OCI-LY1 (cell line): Measurements from ENCODE around the gene EPS8L2.

Experiments
- H2AFZ ChIP-seq: fragments of 200-600 bp; sonication (generic), shearing (Covaris generic); 2 replicates; pipeline ENCODE4 v1.6.0; 2014; ENCODE audit warnings: antibody characterized with exemption, mild to moderate bottlenecking, low read length
- H3F3A ChIP-seq: fragments of 200-600 bp; sonication (generic), shearing (Covaris generic); 2 replicates; pipeline ENCODE4 v1.6.0; 2014; ENCODE audit warnings: mild to moderate bottlenecking, antibody characterized with exemption, low read length, moderate library complexity; ENCODE audit not compliant: insufficient read depth
- H3K27ac ChIP-seq: fragments of 200-600 bp; sonication (generic); 2 replicates; pipeline ENCODE4 v1.5.1; 2014; ENCODE audit warnings: low read length, mixed run types, mild to moderate bottlenecking, low read depth; ENCODE audit not compliant: poor library complexity, severe bottlenecking
- H3K27me3 ChIP-seq: fragments of 200-600 bp; sonication (generic); 2 replicates; pipeline ENCODE4 v1.6.0; 2014; ENCODE audit warnings: antibody characterized with exemption, mild to moderate bottlenecking, low read length, moderate library complexity; ENCODE audit not compliant: insufficient read depth
- H3K36me3 ChIP-seq: fragments of 200-600 bp; sonication (generic); 2 replicates; pipeline ENCODE4 v1.6.1; 2014; ENCODE audit warnings: mild to moderate bottlenecking, antibody characterized with exemption, low read length, moderate library complexity, mixed read lengths; ENCODE audit not compliant: insufficient read depth
- H3K4me1 ChIP-seq: fragments of 200-600 bp; sonication (generic); 2 replicates; pipeline ENCODE4 v1.5.1; 2014; ENCODE audit warnings: mild to moderate bottlenecking, low read length, moderate library complexity; ENCODE audit not compliant: insufficient read depth, severe bottlenecking
- H3K4me2 ChIP-seq: fragments of 200-600 bp; sonication (generic), shearing (Covaris generic); 2 replicates; pipeline ENCODE4 v1.6.1; 2014; ENCODE audit warnings: low read length
- H3K4me3 ChIP-seq: fragments of 200-600 bp; sonication (generic); 2 replicates; pipeline ENCODE4 v1.5.1; 2014; ENCODE audit warnings: low read length, low read depth, mild to moderate bottlenecking, mixed read lengths; ENCODE audit not compliant: poor library complexity, severe bottlenecking
- H3K79me2 ChIP-seq: fragments of 200-600 bp; shearing (Covaris generic); 2 replicates; pipeline ENCODE4 v1.6.1; 2016; ENCODE audit warnings: mixed run types, low read length, mixed read lengths; ENCODE audit not compliant: insufficient read depth
- H3K9ac ChIP-seq: fragments of 200-600 bp; sonication (generic), shearing (Covaris generic); 2 replicates; pipeline ENCODE4 v1.6.1; 2014; ENCODE audit warnings: mild to moderate bottlenecking, low read length, mixed read lengths
- H3K9me2 ChIP-seq: fragments of 200-600 bp; sonication (generic), shearing (Covaris generic); 2 replicates; pipeline ENCODE4 v1.6.1; 2014; ENCODE audit warnings: low read depth, mild to moderate bottlenecking, low read length, mixed read lengths
- H3K9me3 ChIP-seq: fragments of 200-600 bp; shearing (Covaris generic); 2 replicates; pipeline ENCODE4 v1.6.1; 2014; ENCODE audit warnings: low read length, mixed read lengths
- H4K20me1 ChIP-seq: fragments of 200-600 bp; sonication (generic), shearing (Covaris generic); 2 replicates; pipeline ENCODE4 v1.6.0; 2016; ENCODE audit warnings: mild to moderate bottlenecking, low read length; ENCODE audit not compliant: insufficient read depth
- EZH2 ChIP-seq: fragments of 200-600 bp; sonication (generic), shearing (Covaris generic); IDR thresholded peaks from 2 replicates; pipeline ENCODE4 v1.8.0; 2017; ENCODE audit warnings: borderline replicate concordance, mixed run types, mild to moderate bottlenecking, antibody characterized with exemption, low read length, moderate library complexity, mixed read lengths
- TF ChIP-seq, protein P1 (sequence below): fragments of 200-600 bp; sonication (generic), shearing (Covaris generic); IDR thresholded peaks from 2 replicates; pipeline ENCODE4 v1.5.1; 2017; ENCODE audit warnings: mild to moderate bottlenecking, antibody characterized with exemption, low read length, moderate library complexity, mixed read lengths

The EPS8L2 gene

DNA sequence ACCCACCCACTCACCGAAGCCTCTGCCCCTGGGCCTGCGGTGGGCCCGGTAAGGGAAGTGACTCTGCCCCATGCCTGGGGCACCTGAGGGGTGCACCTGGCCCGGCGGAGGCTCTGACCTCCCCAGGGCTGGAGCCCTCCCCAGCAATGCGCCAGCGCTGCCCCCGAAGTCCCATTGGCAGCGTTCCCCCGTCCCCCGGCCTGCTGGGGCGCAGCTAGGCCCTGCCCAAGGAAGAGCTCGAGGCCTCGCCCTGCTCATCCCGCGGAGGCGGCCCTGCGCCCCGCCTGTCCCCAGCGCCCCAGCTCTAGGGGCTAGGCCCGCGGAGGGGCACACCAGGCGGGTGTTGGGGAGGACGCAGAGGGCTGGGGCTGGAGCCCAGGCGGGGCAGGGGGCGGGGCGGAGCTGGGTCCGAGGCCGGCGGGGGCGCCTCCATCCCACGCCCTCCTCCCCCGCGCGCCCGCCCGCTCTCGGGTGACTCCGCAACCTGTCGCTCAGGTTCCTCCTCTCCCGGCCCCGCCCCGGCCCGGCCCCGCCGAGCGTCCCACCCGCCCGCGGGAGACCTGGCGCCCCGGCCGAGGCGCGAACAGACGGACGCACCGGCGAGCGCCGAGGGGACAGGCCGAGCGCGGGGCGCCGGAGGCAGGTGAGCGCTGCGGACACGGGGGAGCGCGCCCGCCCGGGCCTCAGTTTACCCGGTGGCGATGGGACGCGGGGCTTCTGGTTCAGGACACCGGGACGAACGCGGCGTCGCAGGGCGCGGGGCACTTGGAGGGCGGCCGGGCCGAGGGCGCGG, at the start of gene EPS8L2:
TSS of gene EPS8L2 (plus strand) at position 586 of the 793 bp plus-strand sequence. CDS start 3,177 bp downstream, outside the sequence.
- Histone ChIP-seq H3K4me3 (no peak within 1 kb of the TSS), H2AFZ (no peak within 1 kb of the TSS), H3K9me3 (no peaks in the 10 kb centered on the region), H3K9ac (no peak within 1 kb of the TSS), H3K4me1 (no peaks in the 10 kb centered on the region), H3K4me2 (no peak within 1 kb of the TSS), H3K9me2 (no peaks in the 10 kb centered on the region), H3F3A (no peaks in the 10 kb centered on the region), H3K27me3 (no peaks in the 10 kb centered on the region; the same call in 1 of the 2 replicates), H3K36me3 (no peaks in the 10 kb centered on the region), H3K27ac (no peak within 1 kb of the TSS), H4K20me1 (no peaks in the 10 kb centered on the region), H3K79me2 (no peaks in the 10 kb centered on the region)
- no peak for TF ChIP-seq EZH2
- TF ChIP-seq, protein P1, sequence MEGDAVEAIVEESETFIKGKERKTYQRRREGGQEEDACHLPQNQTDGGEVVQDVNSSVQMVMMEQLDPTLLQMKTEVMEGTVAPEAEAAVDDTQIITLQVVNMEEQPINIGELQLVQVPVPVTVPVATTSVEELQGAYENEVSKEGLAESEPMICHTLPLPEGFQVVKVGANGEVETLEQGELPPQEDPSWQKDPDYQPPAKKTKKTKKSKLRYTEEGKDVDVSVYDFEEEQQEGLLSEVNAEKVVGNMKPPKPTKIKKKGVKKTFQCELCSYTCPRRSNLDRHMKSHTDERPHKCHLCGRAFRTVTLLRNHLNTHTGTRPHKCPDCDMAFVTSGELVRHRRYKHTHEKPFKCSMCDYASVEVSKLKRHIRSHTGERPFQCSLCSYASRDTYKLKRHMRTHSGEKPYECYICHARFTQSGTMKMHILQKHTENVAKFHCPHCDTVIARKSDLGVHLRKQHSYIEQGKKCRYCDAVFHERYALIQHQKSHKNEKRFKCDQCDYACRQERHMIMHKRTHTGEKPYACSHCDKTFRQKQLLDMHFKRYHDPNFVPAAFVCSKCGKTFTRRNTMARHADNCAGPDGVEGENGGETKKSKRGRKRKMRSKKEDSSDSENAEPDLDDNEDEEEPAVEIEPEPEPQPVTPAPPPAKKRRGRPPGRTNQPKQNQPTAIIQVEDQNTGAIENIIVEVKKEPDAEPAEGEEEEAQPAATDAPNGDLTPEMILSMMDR = no peak

DNA sequence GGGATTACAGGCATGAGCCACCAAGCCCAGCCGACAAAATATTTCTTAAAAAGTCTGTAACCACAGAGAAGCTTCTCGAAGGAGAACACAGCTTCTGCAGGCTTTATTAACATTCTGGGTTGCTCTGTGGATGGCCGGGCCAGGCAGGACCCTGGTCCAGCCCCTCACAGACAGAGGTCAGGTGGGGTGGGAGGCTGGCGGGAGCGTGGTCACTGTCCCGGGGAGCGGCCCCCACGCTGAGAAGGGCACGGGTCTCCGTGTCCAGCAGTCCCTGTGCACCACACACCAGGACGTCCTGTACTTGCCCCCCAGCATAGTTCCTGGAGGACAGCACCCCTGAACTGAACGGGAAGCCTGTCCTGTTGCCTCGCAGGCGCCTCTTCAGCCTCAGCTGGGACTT, 49.6 kb upstream of the EPS8L2 start:
- Histone ChIP-seq H3K9ac (no peak overlapping the region), H3K4me2 (no peak overlapping the region), H3K4me1 (peaks cover 13% of the 10 kb centered on the region), H3K9me2 (no peaks in the 10 kb centered on the region), H3K79me2 (no peaks in the 10 kb centered on the region), H3K4me3 (no peak overlapping the region), H3K9me3 (no peaks in the 10 kb centered on the region), H3F3A (no peaks in the 10 kb centered on the region), H3K36me3 (peaks cover 16% of the 10 kb centered on the region; the same call in 1 of the 2 replicates), H4K20me1 (no peaks in the 10 kb centered on the region), H3K27ac (no peak overlapping the region), H3K27me3 (no peaks in the 10 kb centered on the region), H2AFZ (no peak overlapping the region)
- TF ChIP-seq, protein P1 = no peak
- TF ChIP-seq EZH2 = no peak

GRCh38 chr11:656866-657265, 49.2 kb upstream of the EPS8L2 start:
- Histone ChIP-seq H3K79me2 (no peaks in the 10 kb centered on the region), H3K4me2 (no peak overlapping the region), H3K27ac (no peak overlapping the region), H3K4me3 (no peak overlapping the region), H2AFZ (no peak overlapping the region), H3K36me3 (peaks cover 16% of the 10 kb centered on the region; the same call in 1 of the 2 replicates), H3K9ac (no peak overlapping the region), H3F3A (no peaks in the 10 kb centered on the region), H3K27me3 (no peaks in the 10 kb centered on the region), H3K9me2 (no peaks in the 10 kb centered on the region), H4K20me1 (no peaks in the 10 kb centered on the region), H3K9me3 (no peaks in the 10 kb centered on the region), H3K4me1 (peaks cover 13% of the 10 kb centered on the region)
- TF ChIP-seq EZH2 = no peak
- TF ChIP-seq, protein P1 = no peak
